OCI-LY3 (cell line): Measurements from ENCODE around the gene VWA3A.

Experiments used
- CTCF ChIP-seq: fragments of 200-600, 300-600 bp; sonication (generic); IDR thresholded peaks from 2 replicates; pipeline ENCODE4 v1.5.1; 2014; ENCODE audit warnings: antibody characterized with exemption, low read length, low read depth
- EZH2phosphoT487 ChIP-seq: fragments of 200-600 bp; shearing (Covaris generic); IDR thresholded peaks from 2 replicates; pipeline ENCODE4 v1.6.1; 2018; ENCODE audit warnings: antibody characterized with exemption, mixed run types, low read depth

GRCh38 chr16:22193063-22193411 lies 100.7 kb downstream of the VWA3A start:
- TF ChIP-seq CTCF (no peak), EZH2phosphoT487 (no peak)
